ENCODE results near the gene USP9X. TPM values are rescaled to one million over a fixed set of nuclear protein-coding genes. Genes with fewer than 3 reads are reported as not detected.

USP9X gene
- total RNA-seq, 3 donors from 2014 or later, result 72.1 to 88.9 (median 86.3) TPM

GRCh38 chrX:41085878-41086626 lies 807 bp downstream of the USP9X start:
- DNase-seq, result peak; percentile 62 to 79 (median 68)
- peaks cover 9% of the 10 kb centered on the region for H3K4me1 ChIP-seq (ENCODE audit: low read depth)
- H3K9me3 ChIP-seq, result no peaks in the 10 kb centered on the region
- peak overlapping the region; percentile 78 for H3K4me3 ChIP-seq
- no peak for TF ChIP-seq CTCF (IDR thresholded peaks at IDR 0.05)
- H3K36me3 ChIP-seq (ENCODE audit: low read depth), result no peaks in the 10 kb centered on the region
- peak; percentile 5 for ATAC-seq
- intact Hi-C loops (cut with DNase I, micrococcal nuclease), result no loop called here

- intact Hi-C loops (cut with DNase I, micrococcal nuclease), result no loop called here
- TF ChIP-seq CTCF (IDR thresholded peaks at IDR 0.05), result no peak
- Histone ChIP-seq H3K4me1 (ENCODE audit: low read depth) (peaks cover 9% of the 10 kb centered on the region), H3K4me3 (peak overlapping the region; percentile 78), H3K36me3 (ENCODE audit: low read depth) (no peaks in the 10 kb centered on the region), H3K9me3 (no peaks in the 10 kb centered on the region)
- DNase-seq (no peak), ATAC-seq (no peak)
Measured at GRCh38 chrX:41086627-41086932, 1.3 kb downstream of the USP9X start.

GRCh38 chrX:41087201-41087600 lies 2.0 kb downstream of the USP9X start:
- Histone ChIP-seq H3K36me3 (ENCODE audit: low read depth) (no peaks in the 10 kb centered on the region), H3K4me1 (ENCODE audit: low read depth) (peaks cover 9% of the 10 kb centered on the region), H3K9me3 (no peaks in the 10 kb centered on the region), H3K4me3 (no peak overlapping the region)
- TF ChIP-seq CTCF (IDR thresholded peaks at IDR 0.05), result no peak
- no peak for DNase-seq
- intact Hi-C loops (cut with DNase I, micrococcal nuclease), result no loop called here
- no peak for ATAC-seq

- H3K4me1 ChIP-seq (ENCODE audit: low read depth), result peaks cover 9% of the 10 kb centered on the region
- ATAC-seq, result no peak
- intact Hi-C loops (cut with DNase I, micrococcal nuclease), result no loop called here
Measured at GRCh38 chrX:41090568-41091238, 5.5 kb downstream of the USP9X start.

GRCh38 chrX:41092776-41093175 lies 7.5 kb downstream of the USP9X start:
- Histone ChIP-seq H3K36me3 (ENCODE audit: low read depth) (no peaks in the 10 kb centered on the region), H3K9me3 (no peaks in the 10 kb centered on the region), H3K4me1 (ENCODE audit: low read depth) (peaks cover 9% of the 10 kb centered on the region), H3K4me3 (no peak overlapping the region)
- intact Hi-C loops (cut with DNase I, micrococcal nuclease), result no loop called here
- ATAC-seq (no peak), DNase-seq (no peak)
- TF ChIP-seq CTCF (IDR thresholded peaks at IDR 0.05), result no peak

More at GRCh38 chrX:41090568-41091238, 5.5 kb downstream of the USP9X start:
- H3K4me3 ChIP-seq, result no peak overlapping the region
- no peaks in the 10 kb centered on the region for H3K36me3 ChIP-seq (ENCODE audit: low read depth)
- TF ChIP-seq CTCF (IDR thresholded peaks at IDR 0.05), result no peak
- DNase-seq, result no peak
- no peaks in the 10 kb centered on the region for H3K9me3 ChIP-seq

Measured in mucosa of descending colon (tissue), 3 donors.